Activated T-cell treated with anti-CD3 and anti-CD28 coated beads, Interleukin-2, amount 50 U/mL, for 72 hours (primary cell): ENCODE data around the gene SPATA33. TPM values are rescaled to one million over a fixed set of nuclear protein-coding genes. Genes with fewer than 3 reads are reported as not detected.

Source experiments
- ATAC-seq, 2 donors: fragments of 150-1000 bp; cut with Tn5 transposase; replicated peaks in 1 of 2; 2 replicates each; pipeline ENCODE4 v1.10.0; 2021; ENCODE audit warnings: moderate library complexity in 2 of 2, mild to moderate bottlenecking in 1 of 2
- DNase-seq, 2 donors: peaks; one replicate each; pipeline ENCODE4 v3.0.0; 2021 to 2022; ENCODE audit warnings: mixed read lengths in 1 of 2
- H3K27ac Mint-ChIP-seq: one replicate; pipeline ENCODE4 v1.8.0; 2022; ENCODE audit warnings: mild to moderate bottlenecking, moderate library complexity, mixed read lengths
- H3K27me3 Mint-ChIP-seq: one replicate; pipeline ENCODE4 v1.8.0; 2022; ENCODE audit warnings: low read depth, mixed read lengths
- H3K36me3 Mint-ChIP-seq, 2 donors: one replicate each; pipeline ENCODE4 v1.8.0; 2022; ENCODE audit warnings: mixed read lengths in 2 of 2, mild to moderate bottlenecking in 1 of 2; ENCODE audit not compliant: insufficient read depth in 2 of 2
- H3K4me1 Mint-ChIP-seq: one replicate; pipeline ENCODE4 v1.8.0; 2022; ENCODE audit warnings: low read depth, mixed read lengths
- H3K4me3 Mint-ChIP-seq, 2 donors: one replicate each; pipeline ENCODE4 v1.8.0; 2022; ENCODE audit warnings: mild to moderate bottlenecking in 2 of 2, mixed read lengths in 2 of 2, moderate library complexity in 2 of 2
- H3K9me3 Mint-ChIP-seq, 2 donors: one replicate each; pipeline ENCODE4 v1.8.0; 2022; ENCODE audit warnings: mixed read lengths in 2 of 2
- total RNA-seq, 2 donors: library from RNA; stranded (reverse); gene quantifications; one replicate each; pipeline ENCODE4 v1.2.3, GENCODE V29; 2022

Gene SPATA33
- total RNA-seq, 2 donors from 2014 or later = 10.0 to 12.1 TPM

DNA sequence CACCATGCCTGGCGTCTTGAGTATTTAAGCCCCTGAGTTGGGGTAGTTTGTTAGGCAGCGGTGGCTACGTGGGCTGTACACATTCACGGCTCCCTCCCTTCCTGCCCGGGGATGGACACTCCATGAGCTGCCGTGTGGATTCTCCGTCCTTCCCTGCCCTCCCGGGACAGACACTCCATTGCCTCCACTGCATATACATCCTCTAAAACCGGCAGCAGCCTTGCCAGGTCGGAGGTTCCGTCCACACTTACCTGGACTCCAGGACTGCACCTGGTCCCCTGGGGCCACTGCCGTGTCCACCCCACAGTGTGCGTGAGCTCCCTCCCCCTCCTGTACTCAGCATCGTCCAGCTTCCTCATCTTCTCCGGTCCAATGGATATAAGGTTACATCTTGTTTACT lies 47.4 kb downstream of the SPATA33 start:
- no peak for ATAC-seq
- DNase-seq = no peak
- no peaks in the 10 kb centered on the region for H3K27me3 Mint-ChIP-seq
- H3K4me3 Mint-ChIP-seq = no peak overlapping the region
- peaks cover 17% of the 10 kb centered on the region for H3K4me1 Mint-ChIP-seq
- no peaks in the 10 kb centered on the region for H3K9me3 Mint-ChIP-seq
- no peaks in the 10 kb centered on the region for H3K36me3 Mint-ChIP-seq
- H3K27ac Mint-ChIP-seq = no peak overlapping the region

DNA sequence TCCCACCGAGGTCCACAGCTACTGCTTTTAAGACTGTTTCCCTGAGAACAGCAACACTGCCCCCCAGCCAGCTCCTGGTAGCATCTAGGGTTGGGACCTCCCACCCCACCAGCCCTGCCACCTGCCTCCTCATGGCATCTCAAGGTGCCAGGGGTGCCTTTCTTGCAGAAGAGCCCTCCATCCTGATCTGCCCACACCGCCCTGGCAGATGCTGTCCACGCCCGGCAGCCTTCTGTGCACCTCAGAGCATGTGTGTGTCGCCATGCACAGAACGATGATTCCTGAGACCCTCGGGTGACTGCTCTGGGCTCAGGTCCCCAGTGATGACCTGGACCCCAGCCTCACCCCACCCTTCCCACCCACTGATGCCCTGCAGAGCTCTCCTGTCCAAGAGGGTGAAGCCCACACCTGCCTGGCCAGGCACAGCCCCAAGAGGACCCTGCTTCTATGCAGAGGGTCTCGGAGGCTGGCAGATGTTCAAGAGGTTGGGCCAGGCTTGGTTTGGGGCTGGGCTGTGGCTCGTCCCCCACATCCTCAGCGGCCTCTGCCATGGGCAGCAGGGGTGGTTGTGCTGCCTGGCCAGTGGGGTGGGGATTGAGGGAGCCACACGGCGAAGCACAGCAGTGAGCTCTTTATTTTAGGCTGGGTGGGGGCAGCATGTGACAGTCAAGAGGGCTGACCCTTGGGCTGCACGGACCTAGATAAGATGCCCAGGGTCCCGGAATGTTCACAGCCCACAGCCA lies 49.1 kb downstream of the SPATA33 start:
- Mint-ChIP-seq H3K27ac (no peak overlapping the region), H3K9me3 (no peaks in the 10 kb centered on the region), H3K4me3 (peak overlapping the region; percentile 36 to 70), H3K36me3 (no peaks in the 10 kb centered on the region), H3K27me3 (no peaks in the 10 kb centered on the region), H3K4me1 (peaks cover 15% of the 10 kb centered on the region)
- DNase-seq = no peak
- ATAC-seq = no peak

DNA sequence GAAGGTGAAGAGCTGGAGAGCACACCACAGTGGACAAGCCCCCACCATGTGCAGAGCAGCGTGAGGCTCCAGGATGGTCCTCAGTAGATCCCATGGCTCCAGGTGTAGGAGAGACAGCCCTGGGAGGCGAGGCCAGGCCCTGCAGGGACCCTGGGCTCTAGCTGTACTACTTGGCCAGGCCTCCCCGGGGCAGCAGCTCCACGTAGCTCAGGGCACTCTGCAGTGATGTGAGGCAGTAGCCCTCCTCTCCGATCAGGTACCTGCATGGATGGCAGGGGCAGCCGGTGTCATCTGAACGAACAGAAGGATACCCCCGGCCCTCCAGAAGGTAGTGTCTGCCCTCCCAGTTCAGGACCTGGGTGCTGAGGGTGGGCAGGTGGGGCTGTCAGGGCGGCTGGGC lies 50.1 kb downstream of the SPATA33 start:
- no peak overlapping the region for H3K27ac Mint-ChIP-seq
- peaks cover 9% of the 10 kb centered on the region for H3K4me1 Mint-ChIP-seq
- no peak for ATAC-seq
- no peak overlapping the region for H3K4me3 Mint-ChIP-seq
- H3K36me3 Mint-ChIP-seq = no peaks in the 10 kb centered on the region
- no peaks in the 10 kb centered on the region for H3K9me3 Mint-ChIP-seq
- no peak for DNase-seq
- no peaks in the 10 kb centered on the region for H3K27me3 Mint-ChIP-seq

DNA sequence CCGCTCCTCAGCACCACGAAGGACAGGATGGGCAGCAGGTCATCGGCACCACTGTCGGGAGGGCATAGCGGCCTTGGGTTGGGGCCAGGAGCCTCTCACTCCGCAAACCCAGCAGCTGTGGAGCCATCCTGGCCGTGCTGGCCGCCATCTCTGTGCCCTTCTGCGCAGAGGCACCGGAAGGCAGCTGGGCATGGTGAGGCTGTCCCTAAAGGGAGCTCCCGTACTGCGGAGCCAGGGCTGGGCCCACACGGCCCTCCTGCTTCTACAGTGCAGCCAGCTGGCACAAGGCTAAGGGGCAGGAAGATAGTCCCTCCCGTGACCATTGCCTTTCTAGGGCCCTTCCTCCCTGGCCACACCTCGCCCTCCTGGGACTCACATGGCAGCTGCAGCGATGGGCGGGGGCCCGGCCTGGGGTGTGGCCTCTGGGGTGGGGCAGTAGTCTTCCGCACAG lies 50.9 kb downstream of the SPATA33 start:
- no peak for DNase-seq
- no peak overlapping the region for H3K4me3 Mint-ChIP-seq
- no peaks in the 10 kb centered on the region for H3K9me3 Mint-ChIP-seq
- ATAC-seq = no peak
- no peaks in the 10 kb centered on the region for H3K27me3 Mint-ChIP-seq
- no peak overlapping the region for H3K27ac Mint-ChIP-seq
- no peaks in the 10 kb centered on the region for H3K36me3 Mint-ChIP-seq
- H3K4me1 Mint-ChIP-seq = peaks cover 8% of the 10 kb centered on the region

DNA sequence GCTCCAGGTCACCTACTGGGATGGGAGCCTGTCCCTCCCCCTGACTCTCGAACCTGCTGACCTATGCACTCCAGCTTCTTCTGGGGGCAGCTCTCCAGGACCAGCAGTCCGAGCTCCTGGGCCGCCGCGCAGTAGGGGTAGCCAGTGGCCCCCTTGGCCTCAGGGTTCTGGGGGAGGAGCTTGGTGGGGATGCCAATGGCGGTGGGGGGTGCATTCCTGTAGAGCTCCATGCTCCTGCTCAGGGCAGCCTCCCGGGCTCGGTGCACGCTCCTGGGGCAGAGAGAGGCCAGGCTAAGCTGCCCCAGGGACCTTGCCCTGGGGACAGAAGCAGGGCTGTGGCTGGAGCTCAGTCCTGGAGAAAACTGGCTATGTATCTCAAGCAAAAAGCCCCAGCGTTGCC lies 51.5 kb downstream of the SPATA33 start:
- Mint-ChIP-seq H3K4me3 (no peak overlapping the region), H3K27me3 (no peaks in the 10 kb centered on the region), H3K9me3 (no peaks in the 10 kb centered on the region), H3K36me3 (peaks cover 0 to 2% of the 10 kb centered on the region in 2 donors), H3K4me1 (peaks cover 12% of the 10 kb centered on the region), H3K27ac (no peak overlapping the region)
- ATAC-seq (no peak), DNase-seq (no peak)

DNA sequence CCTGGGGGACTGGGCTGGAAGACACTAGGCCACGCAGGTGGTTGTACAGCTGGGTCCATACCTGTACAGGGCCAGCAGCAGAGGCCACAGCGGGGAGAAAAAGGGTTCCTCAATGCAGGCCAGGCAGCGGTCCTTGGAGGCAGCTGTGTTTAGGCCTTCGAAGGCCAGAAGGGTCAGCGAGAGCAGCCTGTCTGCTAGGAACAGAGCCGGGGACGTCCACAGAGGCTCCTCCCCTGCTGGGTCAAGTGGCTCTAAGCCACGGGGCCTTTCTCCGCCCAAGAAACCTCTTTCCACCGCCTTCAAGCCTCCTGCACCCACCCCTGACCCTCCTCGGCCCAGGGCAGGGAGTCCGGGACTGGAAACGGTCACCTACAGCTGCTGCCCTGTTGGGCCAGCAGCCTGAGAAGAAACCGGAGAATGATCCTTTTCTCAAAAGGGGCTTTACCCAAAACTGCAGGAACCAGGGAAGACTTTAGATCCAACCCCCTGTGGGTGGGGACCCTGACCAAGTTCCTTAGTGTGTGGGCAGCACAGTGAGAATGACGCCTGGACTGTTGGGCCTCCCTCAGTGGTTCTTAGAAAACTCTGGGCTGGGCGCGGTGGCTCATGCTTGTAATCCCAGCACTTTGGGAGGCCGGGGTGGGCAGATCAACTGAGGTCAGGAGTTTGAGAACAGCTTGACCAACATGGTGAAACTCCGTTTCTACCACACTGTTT lies 52.2 kb downstream of the SPATA33 start:
- peak overlapping the region in 1 of 2 donors; percentile 40 for H3K4me3 Mint-ChIP-seq
- no peaks in the 10 kb centered on the region for H3K27me3 Mint-ChIP-seq
- H3K4me1 Mint-ChIP-seq = peaks cover 19% of the 10 kb centered on the region
- H3K27ac Mint-ChIP-seq = no peak overlapping the region
- ATAC-seq = no peak
- no peaks in the 10 kb centered on the region for H3K9me3 Mint-ChIP-seq
- peaks cover under 1 to 5% of the 10 kb centered on the region in 2 donors for H3K36me3 Mint-ChIP-seq
- no peak for DNase-seq

DNA sequence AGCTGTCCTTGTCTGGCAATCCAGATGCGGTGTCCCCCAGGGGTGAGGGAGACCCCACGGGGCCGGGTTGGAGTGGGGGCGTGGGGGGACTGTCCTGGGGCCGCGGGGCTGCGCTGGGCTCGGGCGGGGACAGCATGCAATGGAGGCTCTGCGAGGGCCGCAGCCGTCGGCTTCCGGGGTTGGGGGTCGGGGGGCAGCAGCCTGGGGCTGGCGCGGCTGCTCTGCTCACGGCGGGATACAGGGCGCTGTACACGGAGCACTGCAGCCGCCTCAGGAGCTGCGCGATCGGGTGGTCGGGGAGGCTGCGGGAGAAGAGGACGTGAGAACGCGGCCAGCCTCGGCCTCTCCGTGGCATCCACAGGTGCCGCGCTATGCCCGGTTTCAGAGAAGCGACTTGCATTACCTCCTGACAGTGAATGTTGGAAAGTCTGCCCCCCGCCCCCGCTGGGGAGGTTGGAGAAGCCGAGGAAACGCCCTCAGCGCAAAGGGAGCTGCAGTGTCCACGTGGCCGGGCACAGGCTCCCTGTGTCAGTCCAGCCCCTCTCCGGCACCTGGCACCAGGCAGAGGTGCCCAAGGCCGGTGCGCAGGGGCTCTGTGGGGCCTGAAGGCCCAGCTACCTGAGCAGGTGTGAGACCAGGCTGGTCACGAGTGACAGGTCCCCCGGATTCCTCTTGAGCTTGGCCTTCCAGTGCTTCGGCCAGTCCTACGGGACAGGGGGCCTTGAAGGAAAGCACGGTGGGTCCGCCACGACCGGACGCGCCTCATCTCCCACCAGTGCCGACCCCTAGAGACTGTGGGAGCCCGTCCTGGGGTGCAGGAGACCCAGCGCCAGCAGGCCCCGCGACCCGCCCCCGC lies 53.3 kb downstream of the SPATA33 start:
- no peak for DNase-seq
- Mint-ChIP-seq H3K4me1 (peaks cover 16% of the 10 kb centered on the region), H3K9me3 (no peaks in the 10 kb centered on the region), H3K27me3 (no peaks in the 10 kb centered on the region), H3K36me3 (peaks cover 2 to 7% of the 10 kb centered on the region in 2 donors), H3K4me3 (no peak overlapping the region), H3K27ac (no peak overlapping the region)
- peak in 1 of 2 donors; percentile 3 for ATAC-seq

DNA sequence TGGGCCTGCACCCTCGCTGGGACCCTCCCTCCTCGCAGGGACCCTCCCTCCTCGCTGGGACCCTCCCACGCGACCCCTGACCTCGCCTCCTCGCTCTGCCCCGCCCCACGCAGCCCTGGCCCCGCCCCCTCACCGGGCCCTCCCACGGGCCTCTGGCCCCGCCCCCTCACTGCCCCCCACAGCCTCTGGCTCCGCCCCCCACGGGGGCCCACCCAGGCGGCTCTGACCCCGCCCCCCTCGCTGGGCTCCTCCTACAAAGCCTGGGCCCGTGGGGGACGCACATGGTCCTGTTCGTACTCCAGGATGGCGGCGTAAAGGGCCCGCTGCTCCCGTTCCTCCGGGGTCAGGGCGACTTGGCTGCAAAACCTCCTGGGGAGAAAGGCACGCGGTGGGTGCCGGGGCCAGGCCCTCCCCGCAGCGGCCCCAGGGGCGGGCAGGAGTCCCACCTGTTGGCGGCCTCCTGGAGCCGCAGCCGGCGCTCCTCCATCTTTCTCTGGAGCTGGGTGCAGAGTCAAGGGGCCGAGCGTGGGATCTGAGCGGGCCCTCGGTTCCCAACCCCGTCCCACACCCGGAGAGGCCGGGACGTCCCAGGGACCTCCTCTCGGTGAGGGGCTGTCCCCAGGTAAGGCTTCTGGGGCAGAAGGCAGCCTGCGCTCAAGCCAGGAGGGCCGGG lies 54.1 kb downstream of the SPATA33 start:
- Mint-ChIP-seq H3K4me3 (peak overlapping the region; percentile 79 to 85), H3K27ac (no peak overlapping the region), H3K4me1 (peaks cover 12% of the 10 kb centered on the region), H3K36me3 (peaks cover 2 to 10% of the 10 kb centered on the region in 2 donors), H3K27me3 (no peaks in the 10 kb centered on the region), H3K9me3 (no peaks in the 10 kb centered on the region)
- peak; percentile 67 to 73 for DNase-seq
- ATAC-seq = peak; percentile 77 to 78

DNA sequence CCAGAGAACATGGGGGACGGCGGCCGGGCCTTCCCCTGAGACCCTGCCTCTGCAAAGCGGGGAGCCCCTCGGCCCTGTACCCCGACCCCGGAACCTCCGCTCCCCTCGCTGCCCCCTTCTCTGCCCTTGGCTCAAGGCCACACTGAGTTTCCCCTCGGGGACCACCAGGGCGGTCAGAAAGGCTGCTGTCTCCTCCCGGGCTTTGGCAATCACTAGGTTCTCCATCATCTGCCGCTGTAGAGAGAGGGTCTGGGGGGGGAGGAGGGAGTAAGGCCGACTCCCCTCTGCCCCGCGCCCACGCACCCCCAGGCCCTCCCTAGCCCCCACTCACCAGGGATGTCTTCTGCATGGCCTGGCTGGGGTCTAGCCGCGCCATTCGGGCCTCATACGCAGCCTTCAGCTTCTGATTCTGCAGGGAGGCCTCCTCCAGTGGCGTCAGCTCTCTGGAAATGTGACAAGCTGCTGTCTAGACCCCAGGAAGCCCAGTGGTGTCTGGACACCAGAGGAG lies 54.7 kb downstream of the SPATA33 start:
- no peak for DNase-seq
- no peak overlapping the region for H3K27ac Mint-ChIP-seq
- H3K4me1 Mint-ChIP-seq = peaks cover 12% of the 10 kb centered on the region
- H3K36me3 Mint-ChIP-seq = peaks cover 2 to 12% of the 10 kb centered on the region in 2 donors
- peak overlapping the region; percentile 79 to 85 for H3K4me3 Mint-ChIP-seq
- H3K9me3 Mint-ChIP-seq = no peaks in the 10 kb centered on the region
- ATAC-seq = peak in 1 of 2 donors; percentile 6
- H3K27me3 Mint-ChIP-seq = no peaks in the 10 kb centered on the region

DNA sequence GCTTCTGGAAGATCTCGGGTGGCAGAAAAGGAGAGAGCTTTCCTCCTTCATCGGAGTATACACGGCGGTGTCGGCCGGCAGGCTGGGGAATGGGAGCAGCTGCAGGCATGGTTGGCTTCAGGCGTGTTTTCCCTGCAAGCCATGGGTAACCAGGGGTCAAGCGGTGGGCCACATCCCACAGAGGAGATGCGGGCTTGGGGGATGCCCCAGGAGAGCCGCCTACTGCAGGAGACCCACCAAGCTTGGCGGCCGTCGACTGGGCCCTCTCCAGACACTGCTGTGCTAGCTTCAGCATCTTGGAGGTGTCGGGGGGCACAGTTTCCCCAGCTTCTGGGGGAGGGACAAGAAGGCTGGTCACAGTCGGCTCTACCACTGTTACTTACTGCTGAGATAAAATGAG lies 58.9 kb downstream of the SPATA33 start:
- Mint-ChIP-seq H3K36me3 (peaks cover 2 to 17% of the 10 kb centered on the region in 2 donors), H3K4me1 (peaks cover 33% of the 10 kb centered on the region), H3K27ac (no peak overlapping the region), H3K4me3 (no peak overlapping the region), H3K9me3 (no peaks in the 10 kb centered on the region), H3K27me3 (no peaks in the 10 kb centered on the region)
- DNase-seq (no peak), ATAC-seq (no peak)

DNA sequence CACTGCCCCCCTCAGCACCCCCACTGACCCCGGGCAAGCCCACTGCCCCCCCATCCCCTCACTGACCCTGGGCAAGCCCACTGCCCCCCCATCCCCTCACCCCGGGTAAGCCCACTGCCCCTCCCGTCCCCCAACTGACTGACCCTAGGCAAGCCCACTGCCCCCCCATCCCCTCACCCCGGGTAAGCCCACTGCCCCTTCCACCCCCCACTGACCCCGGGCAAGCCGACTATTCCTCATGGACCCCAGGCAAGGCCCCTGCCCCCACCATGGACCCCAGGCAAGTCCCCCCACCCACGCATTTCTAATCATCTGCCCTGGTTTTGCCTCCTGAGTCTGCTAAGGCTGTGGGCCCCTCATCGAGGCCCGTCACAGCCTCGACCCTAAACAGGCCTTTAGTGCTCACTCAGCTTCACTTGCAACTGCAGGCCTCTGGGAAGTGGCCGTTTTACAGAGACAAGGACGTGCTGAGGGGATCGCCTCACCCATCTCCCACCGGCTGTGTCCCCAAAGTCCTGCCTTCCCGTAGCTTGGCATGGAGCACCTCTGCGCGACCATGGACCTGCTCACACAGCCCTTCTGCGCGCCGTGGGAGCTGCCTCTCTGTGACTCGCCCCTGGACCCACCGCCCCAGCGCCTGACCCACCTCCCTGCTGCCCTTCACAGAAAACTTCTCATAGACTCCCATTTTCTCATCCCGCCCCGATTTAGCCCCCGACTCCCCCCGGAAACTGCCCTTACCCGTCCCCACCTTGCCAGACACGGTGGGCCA lies 59.5 kb downstream of the SPATA33 start:
- no peak overlapping the region for H3K4me3 Mint-ChIP-seq
- H3K27ac Mint-ChIP-seq = no peak overlapping the region
- ATAC-seq (no peak), DNase-seq (no peak)
- H3K9me3 Mint-ChIP-seq = no peaks in the 10 kb centered on the region
- H3K4me1 Mint-ChIP-seq = peaks cover 33% of the 10 kb centered on the region
- H3K27me3 Mint-ChIP-seq = no peaks in the 10 kb centered on the region
- peaks cover 2 to 17% of the 10 kb centered on the region in 2 donors for H3K36me3 Mint-ChIP-seq
